ENCODE measurements around the gene ACER3. TPM values are rescaled to one million over a fixed set of nuclear protein-coding genes. Genes with fewer than 3 reads are reported as not detected.

The ACER3 gene
- total and polyA plus RNA-seq, 2 of the 4 experiments (the other 2 are of a cell fraction) = 3.5 to 10.0 TPM

DNA sequence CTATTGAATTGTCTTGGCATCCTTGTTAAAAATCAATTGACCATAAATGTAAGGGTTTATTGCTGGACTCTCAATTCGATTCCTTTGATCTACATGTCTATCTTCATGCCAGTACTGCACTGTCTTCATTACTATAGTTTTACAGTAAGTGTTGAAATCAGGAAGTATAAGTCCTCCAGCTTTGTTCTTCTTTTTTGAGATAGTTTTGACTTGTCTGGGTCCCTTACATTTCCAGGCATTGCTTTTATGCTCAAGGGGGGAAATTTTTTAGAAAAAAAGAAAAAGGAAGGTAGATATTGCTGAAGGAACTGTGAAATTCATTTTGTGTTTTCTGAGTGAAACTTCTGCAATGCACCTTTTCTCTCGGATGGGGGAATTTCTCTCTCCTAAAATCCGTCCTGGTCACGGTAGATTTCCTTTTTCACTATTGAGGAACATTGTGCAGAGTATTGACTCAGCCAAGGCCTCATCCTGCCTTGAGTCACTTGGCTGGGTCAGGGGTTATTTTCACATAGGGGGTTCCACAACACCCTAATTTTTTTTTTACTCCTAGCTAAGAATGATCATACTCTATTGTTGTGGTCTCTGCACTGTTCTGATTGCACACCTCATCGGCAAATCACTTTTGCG, 2.8 kb upstream of the ACER3 start:
- in situ Hi-C loops (cut with MboI; ENCODE audit: low sequenced_read_pairs) = no loop called here
- ATAC-seq (ENCODE audit: low read depth) (no peak), DNase-seq (no peak)
- no peak overlapping the region for H3K9ac ChIP-seq (ENCODE audit: low read depth, low read length)
- POLR2A ChIA-PET (ENCODE audit: unreplicated experiment) = no interaction called here
- no peak overlapping the region for H3K4me3 ChIP-seq (ENCODE audit: insufficient read depth, low read depth, low read length)
- intact Hi-C loops (cut with micrococcal nuclease) = no loop called here
- H3K9me3 ChIP-seq (ENCODE audit: control insufficient read depth, insufficient read depth, low read length) = no peaks in the 10 kb centered on the region
- peaks cover 6% of the 10 kb centered on the region for H3K4me1 ChIP-seq (ENCODE audit: control insufficient read depth, insufficient read depth, low read length)
- H2BK5ac ChIP-seq (ENCODE audit: low read depth, low read length, poor library complexity, severe bottlenecking) = no peak overlapping the region
- no peak overlapping the region for H2AFZ ChIP-seq (replicated peaks; ENCODE audit: low read length, poor library complexity)
- no peak overlapping the region for H3K23ac ChIP-seq (ENCODE audit: low read depth, low read length)
- H4K91ac ChIP-seq (ENCODE audit: insufficient read depth, low read depth, low read length) = no peak overlapping the region
- H3K18ac ChIP-seq (ENCODE audit: low read depth, low read length) = no peak overlapping the region
- H2BK20ac ChIP-seq (ENCODE audit: low read depth, low read length) = no peak overlapping the region
- no peak overlapping the region for H3K4ac ChIP-seq (ENCODE audit: low read depth, low read length)
- no peak overlapping the region for H4K8ac ChIP-seq (ENCODE audit: low read depth in 2 of 2, low read length in 2 of 2)
- no peaks in the 10 kb centered on the region for H4K20me1 ChIP-seq (ENCODE audit: insufficient read depth, low read length)
- dilution Hi-C loops (cut with HindIII; ENCODE audit: low sequenced_read_pairs, unreplicated experiment) = no loop called here
- H3K9me1 ChIP-seq (ENCODE audit: insufficient read depth, low read length) = peaks cover 7% of the 10 kb centered on the region; the same call in 1 of the 2 replicates
- no peak overlapping the region for H3K14ac ChIP-seq (replicated peaks; ENCODE audit: low read depth, low read length)
- H3K56ac ChIP-seq (ENCODE audit: extremely low read depth, insufficient read depth, low read length) = no peak overlapping the region
- no peaks in the 10 kb centered on the region for H3K36me3 ChIP-seq (ENCODE audit: control insufficient read depth, insufficient read depth, low read length)
- peaks cover 8 to 13% of the 10 kb centered on the region in 2 experiments for H3K79me1 ChIP-seq (ENCODE audit: low read depth in 1 of 2, low read length in 2 of 2)
- H4K5ac ChIP-seq (ENCODE audit: low read depth, low read length) = no peak overlapping the region
- TF ChIP-seq RAD21 (IDR thresholded peaks at IDR 0.05; ENCODE audit: low read length) (no peak), MAFK (IDR thresholded peaks at IDR 0.05; ENCODE audit: low read depth, low read length) (no peak), CHD1 (IDR thresholded peaks at IDR 0.05; ENCODE audit: low read depth, low read length) (no peak), RFX5 (IDR thresholded peaks at IDR 0.05; ENCODE audit: low read depth, low read length) (no peak), BHLHE40 (IDR thresholded peaks at IDR 0.05; ENCODE audit: low read depth, low read length) (no peak), CEBPB (IDR thresholded peaks at IDR 0.05; ENCODE audit: low read depth, low read length) (no peak), MAZ (IDR thresholded peaks at IDR 0.05; ENCODE audit: borderline replicate concordance, low read depth, low read length) (no peak), POLR2A (IDR thresholded peaks at IDR 0.05; ENCODE audit: low read depth, low read length) (no peak), MXI1 (IDR thresholded peaks at IDR 0.05; ENCODE audit: borderline replicate concordance, low read depth, low read length) (no peak), RCOR1 (IDR thresholded peaks at IDR 0.05; ENCODE audit: insufficient replicate concordance, low read length) (no peak), FOS (IDR thresholded peaks at IDR 0.05; ENCODE audit: low read depth, low read length) (no peak), NFE2L2 (IDR thresholded peaks at IDR 0.05; ENCODE audit: low read depth, low read length) (no peak), SMC3 (IDR thresholded peaks at IDR 0.05; ENCODE audit: low read depth, low read length) (no peak)
- TF ChIP-seq, protein P1, sequence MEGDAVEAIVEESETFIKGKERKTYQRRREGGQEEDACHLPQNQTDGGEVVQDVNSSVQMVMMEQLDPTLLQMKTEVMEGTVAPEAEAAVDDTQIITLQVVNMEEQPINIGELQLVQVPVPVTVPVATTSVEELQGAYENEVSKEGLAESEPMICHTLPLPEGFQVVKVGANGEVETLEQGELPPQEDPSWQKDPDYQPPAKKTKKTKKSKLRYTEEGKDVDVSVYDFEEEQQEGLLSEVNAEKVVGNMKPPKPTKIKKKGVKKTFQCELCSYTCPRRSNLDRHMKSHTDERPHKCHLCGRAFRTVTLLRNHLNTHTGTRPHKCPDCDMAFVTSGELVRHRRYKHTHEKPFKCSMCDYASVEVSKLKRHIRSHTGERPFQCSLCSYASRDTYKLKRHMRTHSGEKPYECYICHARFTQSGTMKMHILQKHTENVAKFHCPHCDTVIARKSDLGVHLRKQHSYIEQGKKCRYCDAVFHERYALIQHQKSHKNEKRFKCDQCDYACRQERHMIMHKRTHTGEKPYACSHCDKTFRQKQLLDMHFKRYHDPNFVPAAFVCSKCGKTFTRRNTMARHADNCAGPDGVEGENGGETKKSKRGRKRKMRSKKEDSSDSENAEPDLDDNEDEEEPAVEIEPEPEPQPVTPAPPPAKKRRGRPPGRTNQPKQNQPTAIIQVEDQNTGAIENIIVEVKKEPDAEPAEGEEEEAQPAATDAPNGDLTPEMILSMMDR (conservative IDR thresholded peaks at IDR 0.05; ENCODE audit: low read depth, low read length) = no peak
- TF ChIP-seq, protein P2, sequence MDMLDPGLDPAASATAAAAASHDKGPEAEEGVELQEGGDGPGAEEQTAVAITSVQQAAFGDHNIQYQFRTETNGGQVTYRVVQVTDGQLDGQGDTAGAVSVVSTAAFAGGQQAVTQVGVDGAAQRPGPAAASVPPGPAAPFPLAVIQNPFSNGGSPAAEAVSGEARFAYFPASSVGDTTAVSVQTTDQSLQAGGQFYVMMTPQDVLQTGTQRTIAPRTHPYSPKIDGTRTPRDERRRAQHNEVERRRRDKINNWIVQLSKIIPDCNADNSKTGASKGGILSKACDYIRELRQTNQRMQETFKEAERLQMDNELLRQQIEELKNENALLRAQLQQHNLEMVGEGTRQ (IDR thresholded peaks at IDR 0.05; ENCODE audit: low read depth, low read length) = no peak
- TF ChIP-seq, protein P3, sequence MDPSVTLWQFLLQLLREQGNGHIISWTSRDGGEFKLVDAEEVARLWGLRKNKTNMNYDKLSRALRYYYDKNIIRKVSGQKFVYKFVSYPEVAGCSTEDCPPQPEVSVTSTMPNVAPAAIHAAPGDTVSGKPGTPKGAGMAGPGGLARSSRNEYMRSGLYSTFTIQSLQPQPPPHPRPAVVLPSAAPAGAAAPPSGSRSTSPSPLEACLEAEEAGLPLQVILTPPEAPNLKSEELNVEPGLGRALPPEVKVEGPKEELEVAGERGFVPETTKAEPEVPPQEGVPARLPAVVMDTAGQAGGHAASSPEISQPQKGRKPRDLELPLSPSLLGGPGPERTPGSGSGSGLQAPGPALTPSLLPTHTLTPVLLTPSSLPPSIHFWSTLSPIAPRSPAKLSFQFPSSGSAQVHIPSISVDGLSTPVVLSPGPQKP (IDR thresholded peaks at IDR 0.05; ENCODE audit: borderline replicate concordance, low read depth, low read length) = no peak
- no CpG with 5 or more reads among the region's 6 CpGs for WGBS, 2 experiments (ENCODE audit: extremely low coverage in 2 of 2, insufficient read length in 1 of 2)
- H2AK9ac ChIP-seq (replicated peaks; ENCODE audit: low read depth, low read length, poor library complexity) = no peak overlapping the region
- H3K27me3 ChIP-seq (ENCODE audit: control insufficient read depth, insufficient read depth, low read length) = peaks cover 3% of the 10 kb centered on the region; the same call in 1 of the 2 replicates
- no peak overlapping the region for H3K4me2 ChIP-seq (ENCODE audit: low read depth, low read length)
- H2BK120ac ChIP-seq (ENCODE audit: low read depth, low read length) = no peak overlapping the region
- no peak overlapping the region for H2AK5ac ChIP-seq (ENCODE audit: low read depth, low read length)
- CTCF ChIA-PET = no interaction called here
- no peak overlapping the region for H3K27ac ChIP-seq (ENCODE audit: insufficient read depth, low read length)
- no peak overlapping the region for H2BK15ac ChIP-seq (ENCODE audit: low read depth, low read length)
- BruUV-seq (replicated peaks) = no TSS peak
